NCI-H2107 treated with DMSO at 0.1 percent for 48 hours (cell line): ENCODE results near the gene RNASEH2C.
"Not testable (repeated sequence)": the region's sequence is repeated elsewhere in the genome, so short reads cannot be mapped to it uniquely, and the experiment has no call there.

ENCODE experiments used
- DNase-seq: peaks from one replicate; lab custom pipeline; 2025; ENCODE audit not compliant: unreplicated experiment; lab: John Stamatoyannopoulos, UW

RNASEH2C gene

GRCh38 chr11:65691847-65692246 lies 28.8 kb downstream of the RNASEH2C start:
- not testable (repeated sequence) for DNase-seq

GRCh38 chr11:65685981-65686380 lies 34.6 kb downstream of the RNASEH2C start:
- DNase-seq: no peak

- DNase-seq: not testable (repeated sequence)
Observed at GRCh38 chr11:65683480-65683879, 37.1 kb downstream of the RNASEH2C start.

GRCh38 chr11:65680192-65680743 lies 40.3 kb downstream of the RNASEH2C start:
- DNase-seq: no peak

- no peak for DNase-seq
Observed at GRCh38 chr11:65672982-65673381, 47.6 kb downstream of the RNASEH2C start.

- DNase-seq: no peak
Observed at GRCh38 chr11:65672180-65672860, 48.3 kb downstream of the RNASEH2C start.
